ENCODE measurements around the gene NBAS.

Gene NBAS

GRCh38 chr2:15364561-15364960 lies 196.6 kb downstream of the NBAS start:
- Histone ChIP-seq H3K79me2 (ENCODE audit: control insufficient read depth, insufficient read depth, low read length, unreplicated experiment) (no peaks in the 10 kb centered on the region), H3K27me3 (ENCODE audit: insufficient read depth, low read length) (no peaks in the 10 kb centered on the region), H3K27ac (ENCODE audit: low read depth, low read length) (no peak overlapping the region), H3K4me1 (ENCODE audit: control insufficient read depth, insufficient read depth, low read length, unreplicated experiment) (peaks cover 23% of the 10 kb centered on the region), H3K4me3 (ENCODE audit: low read depth, low read length) (no peak overlapping the region), H3K36me3 (ENCODE audit: insufficient read depth, low read length) (peaks cover 6% of the 10 kb centered on the region; the same call in 1 of the 2 replicates), H2AFZ (ENCODE audit: low read length, unreplicated experiment) (no peak overlapping the region)

- peaks cover 29% of the 10 kb centered on the region for H3K4me1 ChIP-seq (ENCODE audit: control insufficient read depth, insufficient read depth, low read length, unreplicated experiment)
- no peak overlapping the region for H3K27ac ChIP-seq (ENCODE audit: low read depth, low read length)
- peaks cover 6% of the 10 kb centered on the region; the same call in 1 of the 2 replicates for H3K36me3 ChIP-seq (ENCODE audit: insufficient read depth, low read length)
- H3K27me3 ChIP-seq (ENCODE audit: insufficient read depth, low read length) = no peaks in the 10 kb centered on the region
- no peak overlapping the region for H3K4me3 ChIP-seq (ENCODE audit: low read depth, low read length)
- H2AFZ ChIP-seq (ENCODE audit: low read length, unreplicated experiment) = no peak overlapping the region
- no peaks in the 10 kb centered on the region for H3K79me2 ChIP-seq (ENCODE audit: control insufficient read depth, insufficient read depth, low read length, unreplicated experiment)
Measured at GRCh38 chr2:15363734-15364133, 197.4 kb downstream of the NBAS start.

GRCh38 chr2:15363142-15363541 lies 198.0 kb downstream of the NBAS start:
- no peaks in the 10 kb centered on the region for H3K79me2 ChIP-seq (ENCODE audit: control insufficient read depth, insufficient read depth, low read length, unreplicated experiment)
- no peak overlapping the region for H2AFZ ChIP-seq (ENCODE audit: low read length, unreplicated experiment)
- peaks cover 6% of the 10 kb centered on the region; the same call in 1 of the 2 replicates for H3K36me3 ChIP-seq (ENCODE audit: insufficient read depth, low read length)
- H3K4me3 ChIP-seq (ENCODE audit: low read depth, low read length) = no peak overlapping the region
- H3K4me1 ChIP-seq (ENCODE audit: control insufficient read depth, insufficient read depth, low read length, unreplicated experiment) = peaks cover 33% of the 10 kb centered on the region
- no peak overlapping the region for H3K27ac ChIP-seq (ENCODE audit: low read depth, low read length)
- H3K27me3 ChIP-seq (ENCODE audit: insufficient read depth, low read length) = no peaks in the 10 kb centered on the region

GRCh38 chr2:15359716-15360531 lies 201.2 kb downstream of the NBAS start:
- peaks cover 9% of the 10 kb centered on the region for H3K36me3 ChIP-seq (ENCODE audit: insufficient read depth, low read length)
- no peaks in the 10 kb centered on the region for H3K27me3 ChIP-seq (ENCODE audit: insufficient read depth, low read length)
- peaks cover 2% of the 10 kb centered on the region for H3K79me2 ChIP-seq (ENCODE audit: control insufficient read depth, insufficient read depth, low read length, unreplicated experiment)
- H3K4me3 ChIP-seq (ENCODE audit: low read depth, low read length) = peak overlapping the region; percentile 53; the same call in 1 of the 2 replicates
- peak overlapping the region; percentile 91 for H3K27ac ChIP-seq (ENCODE audit: low read depth, low read length)
- peaks cover 36% of the 10 kb centered on the region for H3K4me1 ChIP-seq (ENCODE audit: control insufficient read depth, insufficient read depth, low read length, unreplicated experiment)
- no peak overlapping the region for H2AFZ ChIP-seq (ENCODE audit: low read length, unreplicated experiment)

GRCh38 chr2:15357922-15358321 lies 203.2 kb downstream of the NBAS start:
- peaks cover 9% of the 10 kb centered on the region for H3K36me3 ChIP-seq (ENCODE audit: insufficient read depth, low read length)
- no peak overlapping the region for H3K27ac ChIP-seq (ENCODE audit: low read depth, low read length)
- H3K4me3 ChIP-seq (ENCODE audit: low read depth, low read length) = no peak overlapping the region

GRCh38 chr2:15357186-15357585 lies 203.9 kb downstream of the NBAS start:
- Histone ChIP-seq H2AFZ (ENCODE audit: low read length, unreplicated experiment) (no peak overlapping the region), H3K79me2 (ENCODE audit: control insufficient read depth, insufficient read depth, low read length, unreplicated experiment) (peaks cover 2% of the 10 kb centered on the region), H3K4me1 (ENCODE audit: control insufficient read depth, insufficient read depth, low read length, unreplicated experiment) (peaks cover 28% of the 10 kb centered on the region), H3K36me3 (ENCODE audit: insufficient read depth, low read length) (peaks cover 9% of the 10 kb centered on the region), H3K27ac (ENCODE audit: low read depth, low read length) (no peak overlapping the region), H3K4me3 (ENCODE audit: low read depth, low read length) (no peak overlapping the region), H3K27me3 (ENCODE audit: insufficient read depth, low read length) (no peaks in the 10 kb centered on the region)

More at GRCh38 chr2:15357922-15358321, 203.2 kb downstream of the NBAS start:
- Histone ChIP-seq H3K27me3 (ENCODE audit: insufficient read depth, low read length) (no peaks in the 10 kb centered on the region), H2AFZ (ENCODE audit: low read length, unreplicated experiment) (no peak overlapping the region), H3K4me1 (ENCODE audit: control insufficient read depth, insufficient read depth, low read length, unreplicated experiment) (peaks cover 33% of the 10 kb centered on the region), H3K79me2 (ENCODE audit: control insufficient read depth, insufficient read depth, low read length, unreplicated experiment) (peaks cover 2% of the 10 kb centered on the region)

GRCh38 chr2:15355386-15355785 lies 205.7 kb downstream of the NBAS start:
- peaks cover 21% of the 10 kb centered on the region for H3K4me1 ChIP-seq (ENCODE audit: control insufficient read depth, insufficient read depth, low read length, unreplicated experiment)
- no peaks in the 10 kb centered on the region for H3K27me3 ChIP-seq (ENCODE audit: insufficient read depth, low read length)
- H2AFZ ChIP-seq (ENCODE audit: low read length, unreplicated experiment) = no peak overlapping the region
- peaks cover 2% of the 10 kb centered on the region for H3K79me2 ChIP-seq (ENCODE audit: control insufficient read depth, insufficient read depth, low read length, unreplicated experiment)
- peaks cover 10% of the 10 kb centered on the region for H3K36me3 ChIP-seq (ENCODE audit: insufficient read depth, low read length)
- H3K27ac ChIP-seq (ENCODE audit: low read depth, low read length) = no peak overlapping the region
- H3K4me3 ChIP-seq (ENCODE audit: low read depth, low read length) = no peak overlapping the region

GRCh38 chr2:15354596-15355366 lies 206.4 kb downstream of the NBAS start:
- Histone ChIP-seq H3K4me1 (ENCODE audit: control insufficient read depth, insufficient read depth, low read length, unreplicated experiment) (peaks cover 19% of the 10 kb centered on the region), H3K27ac (ENCODE audit: low read depth, low read length) (no peak overlapping the region)

GRCh38 chr2:15352363-15352762 lies 208.8 kb downstream of the NBAS start:
- Histone ChIP-seq H3K4me3 (ENCODE audit: low read depth, low read length) (no peak overlapping the region), H3K36me3 (ENCODE audit: insufficient read depth, low read length) (peaks cover 18% of the 10 kb centered on the region), H3K79me2 (ENCODE audit: control insufficient read depth, insufficient read depth, low read length, unreplicated experiment) (no peaks in the 10 kb centered on the region), H3K27me3 (ENCODE audit: insufficient read depth, low read length) (no peaks in the 10 kb centered on the region), H3K27ac (ENCODE audit: low read depth, low read length) (no peak overlapping the region), H3K4me1 (ENCODE audit: control insufficient read depth, insufficient read depth, low read length, unreplicated experiment) (peaks cover 8% of the 10 kb centered on the region), H2AFZ (ENCODE audit: low read length, unreplicated experiment) (no peak overlapping the region)

More at GRCh38 chr2:15354596-15355366, 206.4 kb downstream of the NBAS start:
- no peak overlapping the region for H3K4me3 ChIP-seq (ENCODE audit: low read depth, low read length)
- no peak overlapping the region for H2AFZ ChIP-seq (ENCODE audit: low read length, unreplicated experiment)
- peaks cover 2% of the 10 kb centered on the region for H3K79me2 ChIP-seq (ENCODE audit: control insufficient read depth, insufficient read depth, low read length, unreplicated experiment)
- no peaks in the 10 kb centered on the region for H3K27me3 ChIP-seq (ENCODE audit: insufficient read depth, low read length)
- H3K36me3 ChIP-seq (ENCODE audit: insufficient read depth, low read length) = peaks cover 14% of the 10 kb centered on the region

- no peak overlapping the region for H3K27ac ChIP-seq (ENCODE audit: low read depth, low read length)
- H2AFZ ChIP-seq (ENCODE audit: low read length, unreplicated experiment) = no peak overlapping the region
- no peaks in the 10 kb centered on the region for H3K4me1 ChIP-seq (ENCODE audit: control insufficient read depth, insufficient read depth, low read length, unreplicated experiment)
- no peaks in the 10 kb centered on the region for H3K27me3 ChIP-seq (ENCODE audit: insufficient read depth, low read length)
- no peaks in the 10 kb centered on the region for H3K79me2 ChIP-seq (ENCODE audit: control insufficient read depth, insufficient read depth, low read length, unreplicated experiment)
- no peak overlapping the region for H3K4me3 ChIP-seq (ENCODE audit: low read depth, low read length)
- H3K36me3 ChIP-seq (ENCODE audit: insufficient read depth, low read length) = 0 out of 2 replicates have a peak, but pooled peaks cover 9% of the 10 kb centered on the region
Measured at GRCh38 chr2:15348636-15349035, 212.5 kb downstream of the NBAS start.

All from ACC112 (cell line).